Measurements from ENCODE around the gene BTBD1. TPM values are rescaled to one million over a fixed set of nuclear protein-coding genes. Genes with fewer than 3 reads are reported as not detected.

The BTBD1 gene
- total RNA-seq, 1 experiment from 2014 or later, result 36.1 TPM

DNA sequence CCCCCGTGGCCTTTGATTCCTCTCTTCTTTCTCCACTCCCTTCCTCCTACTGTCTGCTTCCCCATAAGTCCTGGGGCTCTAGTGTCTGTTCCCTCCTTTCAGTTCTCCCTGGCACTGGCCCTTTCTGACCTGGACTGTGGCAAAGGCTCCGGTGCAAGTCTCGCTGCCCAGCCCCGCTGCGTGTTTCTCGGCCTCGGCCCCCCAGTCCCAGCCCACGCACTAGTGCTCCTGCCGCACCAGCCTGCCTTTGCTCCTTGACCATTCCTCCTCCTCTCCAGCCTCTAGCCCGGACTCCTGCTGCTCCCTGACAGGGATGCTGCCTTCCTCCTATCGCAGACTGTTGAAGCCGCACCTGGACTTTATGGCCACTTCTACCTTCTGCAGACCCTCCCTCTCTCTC is 42.5 kb upstream of the BTBD1 start:
- no TSS peak for BruUV-seq (replicated peaks)
- H3K36me3 Mint-ChIP-seq (ENCODE audit: insufficient read depth, unreplicated experiment), result no peaks in the 10 kb centered on the region
- Histone ChIP-seq H3K4me3 (ENCODE audit: low read depth, low read length) (no peak overlapping the region), H3K4me1 (no peaks in the 10 kb centered on the region), H3K27me3 (replicated peaks; ENCODE audit: control insufficient read depth, insufficient read depth, low read length) (no peaks in the 10 kb centered on the region; the same call in 1 of the 2 replicates), H3K9me3 (no peaks in the 10 kb centered on the region), H3K36me3 (ENCODE audit: control insufficient read depth, insufficient read depth, low read length) (no peaks in the 10 kb centered on the region)
- intact Hi-C loops (cut with micrococcal nuclease; ENCODE audit: unreplicated experiment), result no loop called here
- ChIA-PET CTCF (no interaction called here), POLR2A (no interaction called here)
- peaks cover 10% of the 10 kb centered on the region for H3K9me3 Mint-ChIP-seq (ENCODE audit: unreplicated experiment)
- H3K27me3 Mint-ChIP-seq (ENCODE audit: insufficient read depth, unreplicated experiment), result peaks cover 4% of the 10 kb centered on the region
- no peak overlapping the region for H3K4me3 Mint-ChIP-seq (ENCODE audit: unreplicated experiment)
- no peak for DNase-seq
- TF ChIP-seq CTCF (IDR thresholded peaks at IDR 0.05; ENCODE audit: insufficient read depth in 1 of 2, low read depth in 1 of 2, low read length in 1 of 2, severe bottlenecking in 1 of 2, unreplicated experiment in 1 of 2), result no peak
- no peaks in the 10 kb centered on the region for H3K4me1 Mint-ChIP-seq (ENCODE audit: low read depth, unreplicated experiment)
- no peak overlapping the region for H3K27ac Mint-ChIP-seq (ENCODE audit: unreplicated experiment)

DNA sequence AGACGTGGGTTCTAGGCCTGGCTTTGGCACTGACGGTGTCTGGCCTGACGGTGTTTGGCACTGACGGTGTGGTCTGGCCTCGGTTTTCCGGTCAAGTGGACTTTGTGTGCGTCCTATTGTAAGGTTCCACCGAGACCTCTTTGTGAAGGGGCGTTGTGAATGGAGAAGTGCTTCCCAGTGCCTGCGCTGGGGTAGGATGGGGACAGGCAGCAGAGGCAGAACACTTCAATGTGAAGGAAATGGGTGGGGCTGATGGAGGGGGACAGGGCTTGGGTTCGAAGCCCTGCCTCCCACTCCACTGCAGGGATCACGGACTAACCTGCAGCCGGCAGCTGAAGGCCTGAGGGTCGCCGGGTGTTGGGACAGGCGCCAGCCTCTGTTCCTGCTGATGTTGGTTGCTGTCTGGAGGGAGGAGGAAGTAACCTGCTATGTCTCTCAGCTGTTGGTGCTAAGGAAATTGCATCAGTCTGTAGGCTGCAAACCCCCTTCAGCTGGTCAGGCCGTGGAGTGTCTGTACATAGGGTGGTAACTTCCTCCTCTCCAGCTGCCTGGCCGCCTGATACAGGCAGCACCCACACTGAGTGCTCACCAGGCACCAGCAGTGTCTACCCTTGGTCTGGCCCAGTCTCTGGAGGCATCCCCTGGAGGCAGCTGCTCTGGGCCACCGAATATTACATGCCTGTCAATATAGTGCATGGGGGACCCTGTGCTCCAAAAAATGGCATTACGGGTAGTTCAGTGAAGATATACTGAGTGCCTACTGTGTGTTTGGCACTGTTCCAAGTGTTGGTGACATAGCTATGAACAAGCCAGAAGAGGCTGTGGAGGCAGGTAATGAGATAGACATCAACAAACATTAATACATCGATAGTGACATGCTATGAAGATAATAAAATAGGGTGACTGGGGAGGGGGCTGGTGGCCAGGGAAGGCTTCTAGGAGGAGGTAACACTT is 41.5 kb upstream of the BTBD1 start:
- Mint-ChIP-seq H3K27ac (ENCODE audit: unreplicated experiment) (no peak overlapping the region), H3K27me3 (ENCODE audit: insufficient read depth, unreplicated experiment) (peaks cover 4% of the 10 kb centered on the region), H3K4me3 (ENCODE audit: unreplicated experiment) (no peak overlapping the region), H3K9me3 (ENCODE audit: unreplicated experiment) (peaks cover 10% of the 10 kb centered on the region), H3K36me3 (ENCODE audit: insufficient read depth, unreplicated experiment) (no peaks in the 10 kb centered on the region), H3K4me1 (ENCODE audit: low read depth, unreplicated experiment) (no peaks in the 10 kb centered on the region)
- no peaks in the 10 kb centered on the region for H3K9me3 ChIP-seq
- no peak for TF ChIP-seq CTCF (IDR thresholded peaks at IDR 0.05; ENCODE audit: insufficient read depth in 1 of 2, low read depth in 1 of 2, low read length in 1 of 2, severe bottlenecking in 1 of 2, unreplicated experiment in 1 of 2)
- H3K27me3 ChIP-seq (replicated peaks; ENCODE audit: control insufficient read depth, insufficient read depth, low read length), result no peaks in the 10 kb centered on the region; the same call in 1 of the 2 replicates
- BruUV-seq (replicated peaks), result no TSS peak
- intact Hi-C loops (cut with micrococcal nuclease; ENCODE audit: unreplicated experiment), result no loop called here
- no peaks in the 10 kb centered on the region for H3K4me1 ChIP-seq
- ChIA-PET POLR2A (no interaction called here), CTCF (no interaction called here)
- H3K36me3 ChIP-seq (ENCODE audit: control insufficient read depth, insufficient read depth, low read length), result no peaks in the 10 kb centered on the region
- no peak overlapping the region for H3K4me3 ChIP-seq (ENCODE audit: low read depth, low read length)
- no peak for DNase-seq

- no TSS peak for BruUV-seq (replicated peaks)
- CTCF ChIA-PET, result no interaction called here
- Mint-ChIP-seq H3K27me3 (ENCODE audit: insufficient read depth, unreplicated experiment) (peaks cover 4% of the 10 kb centered on the region), H3K4me3 (ENCODE audit: unreplicated experiment) (no peak overlapping the region), H3K4me1 (ENCODE audit: low read depth, unreplicated experiment) (no peaks in the 10 kb centered on the region), H3K36me3 (ENCODE audit: insufficient read depth, unreplicated experiment) (no peaks in the 10 kb centered on the region), H3K9me3 (ENCODE audit: unreplicated experiment) (peaks cover 10% of the 10 kb centered on the region), H3K27ac (ENCODE audit: unreplicated experiment) (no peak overlapping the region)
- intact Hi-C loops (cut with micrococcal nuclease; ENCODE audit: unreplicated experiment), result no loop called here
- H3K27me3 ChIP-seq (replicated peaks; ENCODE audit: control insufficient read depth, insufficient read depth, low read length), result no peaks in the 10 kb centered on the region; the same call in 1 of the 2 replicates
- no peaks in the 10 kb centered on the region for H3K4me1 ChIP-seq
- no peaks in the 10 kb centered on the region for H3K9me3 ChIP-seq
- no peaks in the 10 kb centered on the region for H3K36me3 ChIP-seq (ENCODE audit: control insufficient read depth, insufficient read depth, low read length)
- no peak for DNase-seq
- TF ChIP-seq CTCF (IDR thresholded peaks at IDR 0.05; ENCODE audit: insufficient read depth in 1 of 2, low read depth in 1 of 2, low read length in 1 of 2, severe bottlenecking in 1 of 2, unreplicated experiment in 1 of 2), result no peak
- H3K4me3 ChIP-seq (ENCODE audit: low read depth, low read length), result no peak overlapping the region
- POLR2A ChIA-PET, result no interaction called here
These were observed 40.8 kb upstream of the BTBD1 start for GRCh38 chr15:83107841-83108181.

Measured in Caco-2 (cell line).